Aorta (tissue), 5 donors: ENCODE data around the gene DNHD1. TPM values are rescaled to one million over a fixed set of nuclear protein-coding genes. Genes with fewer than 3 reads are reported as not detected.

Experiments
- ATAC-seq: fragments of 200-7000 bp; cut with Tn5 transposase; one replicate; pipeline ENCODE4 v1.9.1; 2022; ENCODE audit warnings: moderate library complexity; ENCODE audit not compliant: low FRiP score
- DNase-seq, 2 donors: peaks; one replicate each; pipeline ENCODE4 v3.0.0-alpha.2; 2020
- H3K27ac ChIP-seq, 2 donors: one replicate each; pipeline ENCODE4 v1.5.1; 2013; ENCODE audit warnings: low read length in 2 of 2, mild to moderate bottlenecking in 2 of 2, moderate library complexity in 2 of 2, control low read depth in 1 of 2, inconsistent platforms in 1 of 2, low read depth in 1 of 2
- H3K27me3 ChIP-seq, 2 donors: one replicate each; pipeline ENCODE4 v1.6.1; 2013; ENCODE audit warnings: control low read depth in 1 of 2, low read length in 1 of 2, mild to moderate bottlenecking in 1 of 2, moderate library complexity in 1 of 2; ENCODE audit not compliant: insufficient read depth in 2 of 2, control insufficient read depth in 1 of 2
- H3K36me3 ChIP-seq, 2 donors: one replicate each; pipeline ENCODE4 v1.6.1; 2013; ENCODE audit warnings: control low read depth in 1 of 2, low read length in 1 of 2, mild to moderate bottlenecking in 1 of 2; ENCODE audit not compliant: insufficient read depth in 2 of 2, control insufficient read depth in 1 of 2
- H3K4me1 ChIP-seq, 2 donors: one replicate each; pipeline ENCODE4 v1.6.1; 2013; ENCODE audit warnings: low read length in 2 of 2, control low read depth in 1 of 2, mild to moderate bottlenecking in 1 of 2, moderate library complexity in 1 of 2; ENCODE audit not compliant: insufficient read depth in 2 of 2, control insufficient read depth in 1 of 2
- H3K4me3 ChIP-seq, 2 donors: one replicate each; pipeline ENCODE4 v1.5.1; 2013; ENCODE audit warnings: low read length in 2 of 2, control low read depth in 1 of 2, mild to moderate bottlenecking in 1 of 2
- H3K9me3 ChIP-seq: one replicate; pipeline ENCODE4 v1.6.1; 2013; ENCODE audit warnings: mild to moderate bottlenecking, low read length; ENCODE audit not compliant: control insufficient read depth
- WGBS, 2 donors: extraction: QIAGEN DNeasy Blood & Tissue Kit; methylation state at CpG; one replicate each; pipeline ENCODE4 v1.1.7; 2013; 5-methylcytosine and 5-hydroxymethylcytosine counted together
- intact Hi-C, 2 donors: fragments of 100-400 bp; cut with DNase I; formaldehyde crosslinking; loops; one replicate each; pipeline versions ENCODE4 v1.14.2 to v1.15.0; 2022
- polyA plus RNA-seq, 2 donors: library from polyadenylated mRNA; stranded (reverse); fragments of 200-250 nt; gene quantifications; one replicate each; pipeline ENCODE4 v1.2.3, GENCODE V29; 2013
- total RNA-seq, 2 donors: library from RNA; stranded (reverse); fragmentation: NEBNext Ultra II Directional; extraction: Animal tissue kit (Norgen Biotek cat#: 25700); gene quantifications; one replicate each; pipeline ENCODE4 v1.2.1, GENCODE V29; 2021
- donor health status: healthy with polysubstance abuse.
- donor health status: Bipolar disorder and iron deficiency.
- donor health status: DM: no; HTN: no; CAD: no.
- donor health status: DM: no; HTN: no; CAD: no.
- donor health status: DM: yes; HTN: yes; CAD: no.

DNHD1 gene
- total and polyA plus RNA-seq, 4 donors = 1.9 to 28.1 (median 22.3) TPM

GRCh38 chr11:6538945-6539344 is 41.9 kb downstream of the DNHD1 start:
- intact Hi-C loops = loop anchor here in 1 of 2 donors (5.0 kb wide), 1 partner anchor 58 kb away; no protein-coding TSS in a partner anchor
- WGBS, 2 donors = 89% methylated on average over 3 of the region's 3 CpGs
- no peak overlapping the region for H3K4me3 ChIP-seq
- no peaks in the 10 kb centered on the region for H3K9me3 ChIP-seq
- ATAC-seq = peak; percentile 13
- H3K27me3 ChIP-seq = no peaks in the 10 kb centered on the region
- no peaks in the 10 kb centered on the region for H3K36me3 ChIP-seq
- no peak for DNase-seq
- H3K4me1 ChIP-seq = no peaks in the 10 kb centered on the region
- H3K27ac ChIP-seq = no peak overlapping the region

GRCh38 chr11:6539748-6540268 is 42.7 kb downstream of the DNHD1 start:
- DNase-seq = no peak
- 82 to 87% methylated on average over 12 of the region's 12 CpGs for WGBS, 2 donors
- ATAC-seq = no peak

DNA sequence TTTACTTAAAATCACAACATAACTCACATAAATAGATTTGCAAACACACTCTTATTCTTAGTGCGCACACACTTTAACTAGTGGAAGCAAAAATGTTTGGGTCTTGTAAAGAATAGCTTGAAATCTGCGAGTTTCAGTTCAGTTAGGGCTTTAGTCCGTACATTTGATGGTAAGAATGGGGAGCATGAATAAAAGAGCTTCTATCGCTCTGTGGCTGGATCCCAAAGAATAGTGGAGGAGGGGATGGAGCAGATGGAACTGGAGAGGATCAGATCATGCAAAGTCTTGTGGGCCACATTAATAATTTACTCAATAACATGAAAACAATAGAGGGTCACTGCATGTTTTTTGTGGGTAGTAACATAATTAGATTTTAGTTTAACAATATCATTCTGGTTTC is 44.3 kb downstream of the DNHD1 start:
- intact Hi-C loops = no loop called here
- DNase-seq = no peak
- ATAC-seq = no peak
- Histone ChIP-seq H3K9me3 (no peaks in the 10 kb centered on the region), H3K36me3 (no peaks in the 10 kb centered on the region), H3K4me3 (no peak overlapping the region), H3K4me1 (no peaks in the 10 kb centered on the region), H3K27me3 (no peaks in the 10 kb centered on the region), H3K27ac (no peak overlapping the region)
- 73 to 86% methylated on average over 4 of the region's 4 CpGs for WGBS, 2 donors

More at GRCh38 chr11:6539748-6540268, 42.7 kb downstream of the DNHD1 start:
- no peak overlapping the region for H3K4me3 ChIP-seq
- H3K4me1 ChIP-seq = no peaks in the 10 kb centered on the region
- H3K9me3 ChIP-seq = no peaks in the 10 kb centered on the region
- H3K27ac ChIP-seq = no peak overlapping the region
- intact Hi-C loops = loop anchor here in 1 of 2 donors (5.0 kb wide), 1 partner anchor 57 kb away; no protein-coding TSS in a partner anchor
- H3K27me3 ChIP-seq = no peaks in the 10 kb centered on the region
- no peaks in the 10 kb centered on the region for H3K36me3 ChIP-seq

- H3K27ac ChIP-seq = no peak overlapping the region
- no peaks in the 10 kb centered on the region for H3K36me3 ChIP-seq
- ATAC-seq (no peak), DNase-seq (no peak)
- H3K4me3 ChIP-seq = no peak overlapping the region
- H3K9me3 ChIP-seq = no peaks in the 10 kb centered on the region
- no peaks in the 10 kb centered on the region for H3K27me3 ChIP-seq
- H3K4me1 ChIP-seq = no peaks in the 10 kb centered on the region
- 89 to 91% methylated on average over 2 of the region's 2 CpGs for WGBS, 2 donors
- intact Hi-C loops = no loop called here
These were observed 45.6 kb downstream of the DNHD1 start for GRCh38 chr11:6542727-6543126.

GRCh38 chr11:6544921-6545850 is 48.1 kb downstream of the DNHD1 start:
- WGBS, 2 donors = 94% methylated on average over 19 of the region's 19 CpGs
- no peak overlapping the region for H3K27ac ChIP-seq
- peak in 1 of 2 donors; percentile 43 for DNase-seq

GRCh38 chr11:6545917-6546605 is 49.0 kb downstream of the DNHD1 start:
- DNase-seq (peak in 1 of 2 donors; percentile 57), ATAC-seq (no peak)
- H3K27ac ChIP-seq = no peak overlapping the region
- intact Hi-C loops = no loop called here
- WGBS, 2 donors = 90 to 94% methylated on average over 14 of the region's 14 CpGs
- no peaks in the 10 kb centered on the region for H3K9me3 ChIP-seq
- H3K4me1 ChIP-seq = no peaks in the 10 kb centered on the region
- no peak overlapping the region for H3K4me3 ChIP-seq
- H3K27me3 ChIP-seq = no peaks in the 10 kb centered on the region
- H3K36me3 ChIP-seq = no peaks in the 10 kb centered on the region

More at GRCh38 chr11:6544921-6545850, 48.1 kb downstream of the DNHD1 start:
- H3K27me3 ChIP-seq = no peaks in the 10 kb centered on the region
- no peaks in the 10 kb centered on the region for H3K36me3 ChIP-seq
- H3K4me1 ChIP-seq = no peaks in the 10 kb centered on the region
- no peak for ATAC-seq
- no peak overlapping the region for H3K4me3 ChIP-seq
- no peaks in the 10 kb centered on the region for H3K9me3 ChIP-seq
- intact Hi-C loops = no loop called here

- ATAC-seq (no peak), DNase-seq (peak in 1 of 2 donors; percentile 59)
- Histone ChIP-seq H3K36me3 (no peaks in the 10 kb centered on the region), H3K4me1 (no peaks in the 10 kb centered on the region), H3K27ac (no peak overlapping the region), H3K4me3 (no peak overlapping the region), H3K9me3 (no peaks in the 10 kb centered on the region), H3K27me3 (no peaks in the 10 kb centered on the region)
- 93 to 97% methylated on average over 8 of the region's 8 CpGs for WGBS, 2 donors
- intact Hi-C loops = no loop called here
These were observed 49.7 kb downstream of the DNHD1 start for GRCh38 chr11:6546735-6547134.

DNA sequence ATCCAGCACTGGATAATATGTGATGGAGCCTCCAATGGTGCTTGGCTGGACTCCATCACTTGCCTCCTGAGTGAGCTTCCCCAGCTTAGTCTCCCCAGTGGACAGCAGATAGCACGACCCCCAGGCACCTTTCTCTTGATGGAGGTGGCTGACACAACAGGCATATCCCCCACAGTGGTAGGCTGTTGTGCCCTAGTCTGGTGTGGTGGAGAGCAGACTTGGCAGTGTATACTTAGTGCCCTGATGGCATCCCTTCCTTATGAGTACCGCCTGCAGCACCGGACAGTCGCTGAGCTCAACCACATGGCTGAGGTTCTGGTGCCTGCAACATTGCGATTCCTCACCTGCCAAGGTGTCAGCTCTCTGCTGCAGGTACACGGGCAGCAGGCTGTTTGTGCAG is 50.1 kb downstream of the DNHD1 start:
- WGBS, 2 donors = 96 to 97% methylated on average over 6 of the region's 6 CpGs
- H3K36me3 ChIP-seq = no peaks in the 10 kb centered on the region

More for the DNA sequence above, 50.1 kb downstream of the DNHD1 start:
- no peak for ATAC-seq
- Histone ChIP-seq H3K4me3 (no peak overlapping the region), H3K9me3 (no peaks in the 10 kb centered on the region), H3K27me3 (no peaks in the 10 kb centered on the region), H3K27ac (no peak overlapping the region), H3K4me1 (no peaks in the 10 kb centered on the region)
- intact Hi-C loops = no loop called here
- DNase-seq = no peak
